HepG2 (cell line): ENCODE data around the gene YPEL3. TPM values are rescaled to one million over a fixed set of nuclear protein-coding genes. Genes with fewer than 3 reads are reported as not detected.

Experiments
- IRF2 ChIP-seq: IDR thresholded peaks from 2 replicates; pipeline ENCODE4 v1.6.1; 2018; ENCODE audit warnings: missing genetic modification reagents, missing compliant biosample characterization
- JDP2 ChIP-seq: sonication (generic); formaldehyde crosslinking; IDR thresholded peaks from 2 replicates; pipeline ENCODE4 v1.8.1; 2022; ENCODE audit warnings: missing genetic modification reagents, borderline replicate concordance
- KAT7 ChIP-seq: IDR thresholded peaks from 2 replicates; pipeline ENCODE4 v1.6.1; 2018; ENCODE audit warnings: borderline replicate concordance, missing compliant biosample characterization
- KDM6A ChIP-seq: IDR thresholded peaks from 2 replicates; pipeline ENCODE4 v1.6.1; 2016; ENCODE audit warnings: low read depth
- NKX3-1 ChIP-seq: sonication (generic); formaldehyde crosslinking; IDR thresholded peaks from 2 replicates; pipeline ENCODE4 v1.5.0; 2020; ENCODE audit warnings: missing genetic modification reagents
- NONO ChIP-seq, 2 experiments: fragments of 450-650 bp in 1 of 2; sonication (generic) in 1 of 2; formaldehyde crosslinking in 1 of 2; IDR thresholded peaks in 1 of 2; conservative IDR thresholded peaks in 1 of 2; 2 replicates each; pipeline versions ENCODE4 v1.6.1 to v1.8.0; 2017 to 2022; ENCODE audit warnings: mild to moderate bottlenecking in 1 of 2, missing genetic modification reagents in 1 of 2, moderate library complexity in 1 of 2
- PHF8 ChIP-seq: sonication (generic); formaldehyde crosslinking; IDR thresholded peaks from 2 replicates; pipeline ENCODE4 v1.5.0; 2020; ENCODE audit warnings: missing genetic modification reagents
- RXRA ChIP-seq: sonication (generic); formaldehyde crosslinking; IDR thresholded peaks from 2 replicates; pipeline ENCODE4 v1.5.1; 2020; ENCODE audit warnings: missing genetic modification reagents
- ZEB1 ChIP-seq: IDR thresholded peaks from 2 replicates; pipeline ENCODE4 v1.6.1; 2012; ENCODE audit warnings: mild to moderate bottlenecking, low read depth, inconsistent platforms; ENCODE audit not compliant: insufficient replicate concordance
- ZNF264 ChIP-seq: sonication (generic); formaldehyde crosslinking; IDR thresholded peaks from 2 replicates; pipeline ENCODE4 v1.4.0; 2020; ENCODE audit warnings: missing genetic modification reagents
- ZNF274 ChIP-seq: sonication (generic); formaldehyde crosslinking; IDR thresholded peaks from 2 replicates; pipeline ENCODE4 v1.5.1; 2020; ENCODE audit warnings: mild to moderate bottlenecking, missing genetic modification reagents
- ZNF317 ChIP-seq: sonication (generic); formaldehyde crosslinking; IDR thresholded peaks from 2 replicates; pipeline ENCODE4 v1.5.0; 2020; ENCODE audit warnings: mild to moderate bottlenecking, missing genetic modification reagents
- ZNF430 ChIP-seq: sonication (generic); formaldehyde crosslinking; IDR thresholded peaks from 2 replicates; pipeline ENCODE4 v1.9.0; 2021; ENCODE audit warnings: mild to moderate bottlenecking, missing genetic modification reagents
- ZNF75D ChIP-seq: sonication (generic); formaldehyde crosslinking; IDR thresholded peaks from 2 replicates; pipeline ENCODE4 v1.8.1; 2023; ENCODE audit warnings: missing genetic modification reagents, mild to moderate bottlenecking, borderline replicate concordance
- polyA plus RNA-seq, 8 experiments: library from polyadenylated mRNA; depleted of rRNA in 3 of 8; stranded (reverse) in 7 of 8; unstranded in 1 of 8; fragments of >200 nt; fragmentation: Illumina TruSeq in 4 of 8; extraction: Trizol in 4 of 8; gene quantifications; 2 replicates each; pipeline versions ENCODE4 v1.2.1 to v1.2.3, GENCODE V29; 2011 to 2016; ENCODE audit warnings: low read depth in 4 of 8, missing spikeins in 1 of 8, mixed read lengths in 1 of 8; ENCODE audit not compliant: insufficient read depth in 1 of 8
- total RNA-seq, 5 experiments: library from RNA; depleted of rRNA; stranded (reverse); fragments of >200 nt; fragmentation: Illumina TruSeq; extraction: Trizol; gene quantifications; 2 replicates each; pipeline ENCODE4 v1.2.3, GENCODE V29; 2016; ENCODE audit warnings: low read depth in 1 of 5
- TF ChIP-seq, protein P1 (sequence below), 2 experiments: sonication (generic) in 1 of 2; formaldehyde crosslinking in 1 of 2; IDR thresholded peaks; 2 replicates each; pipeline versions ENCODE4 v1.5.1 to v1.6.1; 2011 to 2020; ENCODE audit warnings: borderline replicate concordance in 1 of 2, low read depth in 1 of 2, low read length in 1 of 2, mild to moderate bottlenecking in 1 of 2, missing genetic modification reagents in 1 of 2, moderate library complexity in 1 of 2
- TF ChIP-seq, protein P2 (sequence below): IDR thresholded peaks from 2 replicates; pipeline ENCODE4 v1.6.1; 2016
- TF ChIP-seq, protein P3 (sequence below): sonication (generic); formaldehyde crosslinking; conservative IDR thresholded peaks from 2 replicates; pipeline ENCODE4 v1.8.0; 2022; ENCODE audit warnings: mild to moderate bottlenecking, moderate library complexity, missing genetic modification reagents
- TF ChIP-seq, protein P4 (sequence below): sonication (generic); formaldehyde crosslinking; IDR thresholded peaks from 2 replicates; pipeline ENCODE4 v1.4.0; 2020; ENCODE audit warnings: missing genetic modification reagents
- TF ChIP-seq, protein P5 (sequence below): sonication (generic); formaldehyde crosslinking; IDR thresholded peaks from 2 replicates; pipeline ENCODE4; 2020; ENCODE audit warnings: missing genetic modification reagents, mild to moderate bottlenecking, borderline replicate concordance

The YPEL3 gene
- total and polyA plus RNA-seq, 2 of the 13 experiments (the other 11 are each of a cell fraction or from before 2014, with no cell fraction given) = 5.4 to 47.0 TPM

DNA sequence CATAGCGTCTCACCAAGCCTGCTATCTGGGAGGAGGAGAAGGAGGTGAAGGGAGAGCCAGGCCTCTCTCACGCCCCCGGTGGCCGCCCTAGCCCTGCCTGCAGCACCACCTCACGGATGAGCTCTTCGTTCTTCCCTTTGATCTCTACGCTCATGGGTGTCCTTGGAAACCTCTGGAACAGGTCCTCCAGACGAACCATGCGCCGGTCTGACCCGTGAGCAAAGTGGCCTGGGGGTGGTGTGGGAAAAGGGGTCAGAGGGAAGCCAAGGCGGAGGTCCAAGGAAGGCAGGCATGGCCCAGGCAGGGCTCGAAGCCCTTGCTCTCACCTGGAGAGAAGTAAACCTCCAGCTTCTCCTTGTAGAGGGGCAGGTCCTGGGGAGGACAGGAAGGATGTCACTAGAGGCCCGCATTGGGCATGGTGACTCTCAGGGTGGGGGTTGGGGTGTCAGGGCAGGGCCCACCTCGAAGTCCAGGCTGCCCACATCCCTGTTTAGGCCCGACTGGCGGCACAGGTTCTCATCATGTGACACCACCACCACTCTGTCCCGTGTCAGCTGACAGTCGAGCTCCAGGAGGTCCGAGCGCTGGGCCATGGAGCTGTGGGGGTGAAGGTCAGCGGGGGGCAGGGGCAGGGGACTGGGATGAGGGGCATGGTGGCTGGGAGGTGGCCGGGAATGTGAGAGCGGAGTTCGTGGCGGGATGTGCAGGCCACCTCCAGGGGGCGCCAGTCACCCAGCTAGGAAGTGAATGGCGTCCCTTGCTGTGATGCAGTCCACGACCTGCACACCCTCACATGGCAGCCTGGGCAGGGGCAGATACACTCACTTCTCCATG, 16.4 kb upstream of the YPEL3 start (continued):
- TF ChIP-seq PHF8 (CRISPR knock-in tag) = peak; percentile 44; the same call in 1 of the 2 replicates
- TF ChIP-seq, protein P1, sequence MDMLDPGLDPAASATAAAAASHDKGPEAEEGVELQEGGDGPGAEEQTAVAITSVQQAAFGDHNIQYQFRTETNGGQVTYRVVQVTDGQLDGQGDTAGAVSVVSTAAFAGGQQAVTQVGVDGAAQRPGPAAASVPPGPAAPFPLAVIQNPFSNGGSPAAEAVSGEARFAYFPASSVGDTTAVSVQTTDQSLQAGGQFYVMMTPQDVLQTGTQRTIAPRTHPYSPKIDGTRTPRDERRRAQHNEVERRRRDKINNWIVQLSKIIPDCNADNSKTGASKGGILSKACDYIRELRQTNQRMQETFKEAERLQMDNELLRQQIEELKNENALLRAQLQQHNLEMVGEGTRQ (IDR thresholded peaks at IDR 0.05; ENCODE audit: low read depth, low read length) = peak; percentile 85
- TF ChIP-seq, protein P1 (CRISPR knock-in tag; IDR thresholded peaks at IDR 0.05; ENCODE audit: borderline replicate concordance) = peak; percentile 92; the same call in 1 of the 2 replicates
- TF ChIP-seq IRF2 (CRISPR knock-in tag) = peak; percentile 66; the same call in 1 of the 2 replicates
- TF ChIP-seq ZNF75D (CRISPR knock-in tag) = 0 out of 2 replicates have a peak, but pooled peaks have one; percentile 35
- no peak for TF ChIP-seq KDM6A
- no peak for TF ChIP-seq JDP2 (CRISPR knock-in tag)
- TF ChIP-seq KAT7 (CRISPR knock-in tag) = no peak; the same call in 1 of the 2 replicates
- TF ChIP-seq ZNF430 (CRISPR knock-in tag) = peak; percentile 87
- TF ChIP-seq, protein P2, sequence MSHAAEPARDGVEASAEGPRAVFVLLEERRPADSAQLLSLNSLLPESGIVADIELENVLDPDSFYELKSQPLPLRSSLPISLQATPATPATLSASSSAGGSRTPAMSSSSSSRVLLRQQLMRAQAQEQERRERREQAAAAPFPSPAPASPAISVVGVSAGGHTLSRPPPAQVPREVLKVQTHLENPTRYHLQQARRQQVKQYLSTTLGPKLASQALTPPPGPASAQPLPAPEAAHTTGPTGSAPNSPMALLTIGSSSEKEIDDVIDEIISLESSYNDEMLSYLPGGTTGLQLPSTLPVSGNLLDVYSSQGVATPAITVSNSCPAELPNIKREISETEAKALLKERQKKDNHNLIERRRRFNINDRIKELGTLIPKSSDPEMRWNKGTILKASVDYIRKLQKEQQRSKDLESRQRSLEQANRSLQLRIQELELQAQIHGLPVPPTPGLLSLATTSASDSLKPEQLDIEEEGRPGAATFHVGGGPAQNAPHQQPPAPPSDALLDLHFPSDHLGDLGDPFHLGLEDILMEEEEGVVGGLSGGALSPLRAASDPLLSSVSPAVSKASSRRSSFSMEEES (CRISPR knock-in tag) = peak; percentile 79; the same call in 1 of the 2 replicates
- TF ChIP-seq ZEB1 = no peak
- TF ChIP-seq NONO (IDR thresholded peaks at IDR 0.05) = no peak
- TF ChIP-seq NONO (CRISPR knock-in tag; conservative IDR thresholded peaks at IDR 0.05) = peak; percentile 90
- peak; percentile 75; the same call in 1 of the 2 replicates for TF ChIP-seq ZNF264
- peak; percentile 88 for TF ChIP-seq ZNF274 (CRISPR knock-in tag)
- peak; percentile 62 for TF ChIP-seq ZNF317 (CRISPR knock-in tag)
- TF ChIP-seq, protein P3, sequence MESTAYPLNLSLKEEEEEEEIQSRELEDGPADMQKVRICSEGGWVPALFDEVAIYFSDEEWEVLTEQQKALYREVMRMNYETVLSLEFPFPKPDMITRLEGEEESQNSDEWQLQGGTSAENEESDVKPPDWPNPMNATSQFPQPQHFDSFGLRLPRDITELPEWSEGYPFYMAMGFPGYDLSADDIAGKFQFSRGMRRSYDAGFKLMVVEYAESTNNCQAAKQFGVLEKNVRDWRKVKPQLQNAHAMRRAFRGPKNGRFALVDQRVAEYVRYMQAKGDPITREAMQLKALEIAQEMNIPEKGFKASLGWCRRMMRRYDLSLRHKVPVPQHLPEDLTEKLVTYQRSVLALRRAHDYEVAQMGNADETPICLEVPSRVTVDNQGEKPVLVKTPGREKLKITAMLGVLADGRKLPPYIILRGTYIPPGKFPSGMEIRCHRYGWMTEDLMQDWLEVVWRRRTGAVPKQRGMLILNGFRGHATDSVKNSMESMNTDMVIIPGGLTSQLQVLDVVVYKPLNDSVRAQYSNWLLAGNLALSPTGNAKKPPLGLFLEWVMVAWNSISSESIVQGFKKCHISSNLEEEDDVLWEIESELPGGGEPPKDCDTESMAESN (CRISPR knock-in tag) = peak; percentile 86
- TF ChIP-seq, protein P4, sequence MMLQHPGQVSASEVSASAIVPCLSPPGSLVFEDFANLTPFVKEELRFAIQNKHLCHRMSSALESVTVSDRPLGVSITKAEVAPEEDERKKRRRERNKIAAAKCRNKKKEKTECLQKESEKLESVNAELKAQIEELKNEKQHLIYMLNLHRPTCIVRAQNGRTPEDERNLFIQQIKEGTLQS (CRISPR knock-in tag) = peak; percentile 30; the same call in 1 of the 2 replicates
- TF ChIP-seq, protein P5, sequence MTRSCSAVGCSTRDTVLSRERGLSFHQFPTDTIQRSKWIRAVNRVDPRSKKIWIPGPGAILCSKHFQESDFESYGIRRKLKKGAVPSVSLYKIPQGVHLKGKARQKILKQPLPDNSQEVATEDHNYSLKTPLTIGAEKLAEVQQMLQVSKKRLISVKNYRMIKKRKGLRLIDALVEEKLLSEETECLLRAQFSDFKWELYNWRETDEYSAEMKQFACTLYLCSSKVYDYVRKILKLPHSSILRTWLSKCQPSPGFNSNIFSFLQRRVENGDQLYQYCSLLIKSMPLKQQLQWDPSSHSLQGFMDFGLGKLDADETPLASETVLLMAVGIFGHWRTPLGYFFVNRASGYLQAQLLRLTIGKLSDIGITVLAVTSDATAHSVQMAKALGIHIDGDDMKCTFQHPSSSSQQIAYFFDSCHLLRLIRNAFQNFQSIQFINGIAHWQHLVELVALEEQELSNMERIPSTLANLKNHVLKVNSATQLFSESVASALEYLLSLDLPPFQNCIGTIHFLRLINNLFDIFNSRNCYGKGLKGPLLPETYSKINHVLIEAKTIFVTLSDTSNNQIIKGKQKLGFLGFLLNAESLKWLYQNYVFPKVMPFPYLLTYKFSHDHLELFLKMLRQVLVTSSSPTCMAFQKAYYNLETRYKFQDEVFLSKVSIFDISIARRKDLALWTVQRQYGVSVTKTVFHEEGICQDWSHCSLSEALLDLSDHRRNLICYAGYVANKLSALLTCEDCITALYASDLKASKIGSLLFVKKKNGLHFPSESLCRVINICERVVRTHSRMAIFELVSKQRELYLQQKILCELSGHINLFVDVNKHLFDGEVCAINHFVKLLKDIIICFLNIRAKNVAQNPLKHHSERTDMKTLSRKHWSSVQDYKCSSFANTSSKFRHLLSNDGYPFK (CRISPR knock-in tag) = peak; percentile 77; the same call in 1 of the 2 replicates
- TF ChIP-seq RXRA = peak; percentile 77
- peak; percentile 36; the same call in 1 of the 2 replicates for TF ChIP-seq NKX3-1 (CRISPR knock-in tag)
